GM18508 (cell line): Measurements from ENCODE around the gene MT1A.
"Not testable (repeated sequence)": the region's sequence is repeated elsewhere in the genome, so short reads cannot be mapped to it uniquely, and the experiment has no call there.

Experiments used
- ATAC-seq: cut with Tn5 transposase; IDR thresholded peaks from one replicate; pipeline ENCODE4 v1.9.1; 2021; ENCODE audit warnings: moderate number of reproducible peaks; ENCODE audit not compliant: insufficient read depth, unreplicated experiment

Gene MT1A

GRCh38 chr16:56610017-56610608 is 28.4 kb upstream of the MT1A start:
- no peak for ATAC-seq

- no peak for ATAC-seq
Observed at GRCh38 chr16:56610609-56611111, 27.8 kb upstream of the MT1A start.

DNA sequence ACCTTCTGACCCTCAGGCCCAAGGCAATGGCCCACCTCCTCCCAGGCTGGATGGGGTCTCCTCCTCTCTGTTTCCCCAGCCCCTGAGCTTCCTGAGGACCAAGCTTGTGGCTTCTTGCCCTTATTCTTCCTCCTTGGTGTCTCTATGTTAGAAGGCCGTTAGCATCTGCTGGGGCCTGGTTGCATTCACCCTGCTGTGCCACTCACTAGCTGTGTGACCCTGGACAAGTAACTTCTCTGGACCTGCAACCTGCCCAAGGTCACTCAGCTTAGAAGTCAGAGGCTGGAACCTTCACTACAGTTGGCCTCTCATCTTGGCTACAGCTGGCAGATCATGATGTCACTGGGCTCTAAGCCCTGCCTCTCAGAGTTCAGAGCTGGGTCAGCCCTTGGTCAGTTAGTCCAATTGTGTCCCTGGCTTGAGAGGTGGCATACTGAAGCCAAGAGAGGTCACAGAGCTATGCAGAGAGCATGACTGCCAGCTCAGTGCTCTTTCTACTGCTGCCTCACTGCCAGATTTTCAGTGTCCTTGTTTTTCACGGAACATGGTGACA is 27.1 kb upstream of the MT1A start:
- ATAC-seq = no peak

- ATAC-seq = no peak
Observed at GRCh38 chr16:56613706-56614105, 24.8 kb upstream of the MT1A start.

DNA sequence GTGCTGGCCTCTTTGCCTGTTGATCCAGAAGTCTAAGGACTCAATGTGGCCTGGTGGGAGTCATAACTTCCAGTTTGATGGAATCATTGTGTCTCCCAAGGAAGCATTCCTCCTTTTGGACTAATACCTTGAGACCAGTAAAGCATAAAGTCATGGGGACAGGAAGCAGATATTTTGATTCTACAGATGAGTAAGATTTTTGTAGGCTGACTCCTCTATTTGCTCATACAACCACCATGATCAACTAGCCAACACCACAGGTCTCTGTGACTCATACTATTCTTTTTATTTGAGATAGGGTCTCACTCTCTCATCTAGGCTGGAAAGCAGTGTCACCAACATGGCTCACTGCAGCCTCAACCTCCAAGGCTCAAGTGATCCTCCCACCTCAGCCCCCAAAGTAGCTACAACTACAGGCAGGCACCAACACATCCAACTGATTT is 23.9 kb upstream of the MT1A start:
- ATAC-seq = no peak

DNA sequence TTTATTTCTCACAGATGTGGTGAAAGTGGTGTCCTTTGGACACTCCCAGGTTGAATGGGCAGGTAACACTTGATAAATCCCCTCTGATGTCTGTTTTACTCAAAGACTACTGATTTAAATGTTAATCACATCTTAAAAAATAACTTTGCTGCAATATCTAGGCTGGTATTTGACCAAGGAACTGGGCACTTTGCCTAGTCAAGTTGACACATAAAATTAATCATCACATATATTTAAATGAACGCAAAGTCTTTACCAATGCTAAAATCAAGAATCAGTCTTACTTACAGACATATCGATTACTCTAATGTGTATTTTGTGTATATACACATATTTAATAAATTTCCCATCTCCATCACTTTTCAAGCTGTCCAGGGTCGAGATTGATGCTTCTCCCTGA is 23.1 kb upstream of the MT1A start:
- no peak for ATAC-seq

DNA sequence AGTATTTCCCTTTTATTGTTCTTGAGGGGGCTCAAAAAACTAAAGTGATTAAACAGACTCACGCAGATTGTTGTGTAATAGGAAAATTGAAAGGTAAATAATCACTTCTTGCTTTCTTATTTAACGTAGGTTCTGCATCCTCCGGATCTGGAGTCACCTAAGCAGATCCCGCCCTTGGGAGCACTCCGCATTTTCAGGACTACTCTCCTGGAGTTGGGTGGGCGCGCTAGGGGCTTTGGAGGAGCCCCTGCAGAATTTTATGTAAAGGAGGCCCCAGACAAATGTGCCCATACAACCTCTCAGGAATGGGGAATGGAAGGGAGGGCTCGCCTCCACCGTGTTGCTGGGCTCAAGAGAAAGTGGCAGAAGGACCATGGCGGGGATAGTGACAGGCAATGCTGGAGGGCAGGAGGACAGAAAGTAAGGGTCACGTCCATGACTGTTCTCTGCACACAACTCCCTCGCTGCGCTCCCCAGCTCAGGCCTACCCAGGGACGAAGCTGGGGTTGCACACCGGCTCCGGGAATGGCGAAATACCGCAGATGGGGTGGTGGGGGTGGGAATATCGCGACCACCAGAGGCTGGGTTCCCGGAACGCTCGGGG is 21.8 kb upstream of the MT1A start:
- ATAC-seq = no peak

DNA sequence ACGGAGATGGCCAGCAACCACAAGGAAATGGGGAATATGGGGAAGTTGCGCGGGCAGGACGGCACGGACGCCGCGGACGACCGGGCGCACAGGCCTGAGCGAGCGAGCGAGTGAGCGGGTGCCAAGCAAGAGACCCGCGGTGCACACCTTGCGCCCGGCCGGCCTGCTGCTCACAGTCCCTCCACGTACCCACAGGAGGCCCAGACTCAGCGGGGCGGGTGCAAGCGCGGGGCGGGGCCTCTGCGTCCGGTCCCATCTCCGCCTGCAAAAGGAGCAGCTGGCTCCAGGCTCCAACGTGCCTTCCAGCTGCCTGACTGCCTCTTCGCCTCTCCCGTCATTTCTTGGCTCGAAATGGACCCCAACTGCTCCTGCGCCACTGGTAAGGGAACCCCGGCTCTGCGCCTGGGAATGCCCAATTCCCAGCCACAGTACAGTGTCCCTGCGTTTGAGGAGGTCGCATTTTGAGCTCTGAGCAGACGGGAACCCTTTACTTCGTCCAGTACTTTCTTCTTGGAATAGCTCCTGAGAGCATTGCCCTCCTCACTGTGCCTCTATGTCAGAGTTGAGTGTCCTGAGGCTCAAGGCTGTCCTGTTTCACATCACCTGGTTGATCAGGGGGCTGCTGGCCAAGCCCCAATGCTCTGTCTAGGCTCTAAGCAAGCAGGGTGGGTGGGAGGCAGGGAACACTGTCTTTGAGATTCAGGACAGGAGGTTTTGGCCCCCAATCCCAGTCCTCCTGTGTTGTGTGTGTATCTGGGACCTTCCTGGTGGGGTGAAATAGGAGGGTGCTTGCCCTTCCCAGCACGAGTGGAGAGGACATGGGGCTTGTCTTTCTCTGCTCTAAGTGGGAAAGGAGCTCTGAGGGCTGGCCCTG is 21.0 kb upstream of the MT1A start:
- ATAC-seq = no peak

GRCh38 chr16:56618138-56618537 is 20.3 kb upstream of the MT1A start:
- no peak for ATAC-seq

GRCh38 chr16:56620339-56620897 is 18.0 kb upstream of the MT1A start:
- no peak for ATAC-seq

- ATAC-seq = not testable (repeated sequence)
Observed at GRCh38 chr16:56621665-56622445, 16.6 kb upstream of the MT1A start.

DNA sequence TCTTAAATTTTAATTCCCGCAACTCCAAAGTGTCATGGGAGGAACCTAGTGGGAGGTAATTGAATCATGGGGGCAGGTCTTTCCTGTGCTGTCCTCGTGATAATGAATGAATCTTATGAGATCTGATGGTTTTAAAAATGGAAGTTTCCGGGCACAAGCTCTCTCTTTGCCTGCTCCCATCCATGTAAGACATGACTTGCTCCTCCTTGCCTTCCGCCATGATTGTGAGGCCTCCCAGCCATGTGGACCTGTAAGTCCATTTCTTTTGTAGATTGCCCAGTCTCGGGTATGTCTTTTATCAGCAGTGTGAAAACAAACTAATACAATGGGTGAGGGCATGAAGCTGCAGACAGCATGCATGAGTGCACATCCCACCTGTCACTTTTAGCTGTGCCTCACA is 15.3 kb upstream of the MT1A start:
- not testable (repeated sequence) for ATAC-seq

- ATAC-seq = no peak
Observed at GRCh38 chr16:56623637-56624036, 14.8 kb upstream of the MT1A start.

- ATAC-seq = no peak
Observed at GRCh38 chr16:56625140-56625942, 13.1 kb upstream of the MT1A start, which contains the start of gene MT1E. TSS of gene MT1E (plus strand) at chr16:56625781. CDS start at chr16:56625852, 71 bp downstream.

GRCh38 chr16:56625943-56626654 is 12.4 kb upstream of the MT1A start:
- ATAC-seq = no peak

DNA sequence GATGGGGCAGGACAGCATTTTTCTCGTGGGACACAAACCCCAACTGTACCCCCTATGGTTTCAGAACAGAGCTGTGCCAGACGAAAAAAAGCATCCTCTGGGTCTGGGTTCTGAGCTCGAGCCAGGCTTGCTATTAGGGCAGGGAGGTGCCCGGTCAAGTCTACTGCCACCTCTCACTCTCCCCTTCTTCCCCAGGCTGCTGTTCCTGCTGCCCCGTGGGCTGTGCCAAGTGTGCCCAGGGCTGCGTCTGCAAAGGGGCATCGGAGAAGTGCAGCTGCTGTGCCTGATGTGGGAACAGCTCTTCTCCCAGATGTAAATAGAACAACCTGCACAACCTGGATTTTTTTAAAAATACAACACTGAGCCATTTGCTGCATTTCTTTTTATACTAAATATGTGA is 11.8 kb upstream of the MT1A start:
- ATAC-seq = no peak

DNA sequence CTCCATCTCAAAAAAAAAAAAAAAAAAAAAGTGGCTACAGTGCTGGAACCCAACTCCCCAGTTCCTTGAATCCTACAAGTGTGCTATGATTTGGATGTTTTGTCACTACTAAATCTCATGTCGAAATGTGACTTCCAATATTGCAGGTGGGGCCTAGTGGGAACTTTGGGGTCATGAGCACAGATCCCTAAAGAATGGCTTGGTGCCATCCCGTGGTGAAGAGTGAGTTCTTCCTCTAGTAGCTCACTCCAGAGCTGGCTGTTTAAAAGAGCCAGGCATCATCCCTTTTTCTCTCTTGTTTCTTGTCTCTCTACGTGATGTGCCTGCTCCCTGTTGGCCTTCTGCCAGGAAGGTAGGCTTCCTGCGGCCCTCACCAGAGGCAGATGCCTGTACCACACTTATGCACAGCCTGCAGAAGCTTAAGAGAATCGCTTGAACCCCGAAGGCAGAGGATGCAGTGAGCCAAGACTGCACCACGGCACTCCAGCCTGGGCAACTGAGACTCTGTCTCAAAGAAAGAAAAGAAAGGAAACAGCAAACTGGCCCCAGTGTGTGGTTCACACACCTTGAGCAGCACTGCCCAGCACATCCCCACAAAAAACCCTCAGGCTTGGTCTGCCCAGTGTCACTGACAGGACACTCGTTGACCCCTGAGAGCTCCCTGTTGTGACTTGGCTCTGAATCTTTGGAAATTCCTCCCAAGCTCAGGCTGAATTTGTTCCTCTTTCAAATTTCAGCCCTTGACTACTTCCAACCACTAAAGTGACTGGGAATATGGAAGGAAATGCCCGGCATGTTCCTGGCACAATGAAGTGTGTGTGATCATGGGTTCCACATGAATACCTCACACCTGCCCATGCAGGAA is 9.7 kb upstream of the MT1A start:
- no peak for ATAC-seq
